ENCODE data around the gene GPBP1L1.

The GPBP1L1 gene

GRCh38 chr1:45656573-45657226 lies 29.6 kb downstream of the GPBP1L1 start:
- TF ChIP-seq CTCF (IDR thresholded peaks at IDR 0.05; ENCODE audit: insufficient read depth, low read depth, low read length, missing control alignments), result no peak
- H3K4me3 ChIP-seq (ENCODE audit: low read depth, low read length), result no peak overlapping the region
- no peak for DNase-seq (ENCODE audit: low read depth)

- peak; percentile 18 for DNase-seq (ENCODE audit: low read depth)
- no peak overlapping the region for H3K4me3 ChIP-seq (ENCODE audit: low read depth, low read length)
- TF ChIP-seq CTCF (IDR thresholded peaks at IDR 0.05; ENCODE audit: insufficient read depth, low read depth, low read length, missing control alignments), result no peak
These were observed 31.6 kb downstream of the GPBP1L1 start for GRCh38 chr1:45654540-45655280.

- TF ChIP-seq CTCF (IDR thresholded peaks at IDR 0.05; ENCODE audit: insufficient read depth, low read depth, low read length, missing control alignments), result no peak
- no peak for DNase-seq (ENCODE audit: low read depth)
- H3K4me3 ChIP-seq (ENCODE audit: low read depth, low read length), result no peak overlapping the region
These were observed 38.9 kb downstream of the GPBP1L1 start for GRCh38 chr1:45647248-45648021.

GRCh38 chr1:45644661-45645060 lies 41.7 kb downstream of the GPBP1L1 start:
- no peak overlapping the region for H3K4me3 ChIP-seq (ENCODE audit: low read depth, low read length)
- DNase-seq (ENCODE audit: low read depth), result no peak
- TF ChIP-seq CTCF (IDR thresholded peaks at IDR 0.05; ENCODE audit: insufficient read depth, low read depth, low read length, missing control alignments), result no peak

- DNase-seq (ENCODE audit: low read depth), result no peak
- TF ChIP-seq CTCF (IDR thresholded peaks at IDR 0.05; ENCODE audit: insufficient read depth, low read depth, low read length, missing control alignments), result no peak
- no peak overlapping the region for H3K4me3 ChIP-seq (ENCODE audit: low read depth, low read length)
These were observed 42.4 kb downstream of the GPBP1L1 start for GRCh38 chr1:45643978-45644377.

GRCh38 chr1:45643321-45643720 lies 43.0 kb downstream of the GPBP1L1 start:
- no peak for TF ChIP-seq CTCF (IDR thresholded peaks at IDR 0.05; ENCODE audit: insufficient read depth, low read depth, low read length, missing control alignments)
- DNase-seq (ENCODE audit: low read depth), result no peak
- no peak overlapping the region for H3K4me3 ChIP-seq (ENCODE audit: low read depth, low read length)
